A549 treated with CpdA at 1 μM for 4 hours (cell line): ENCODE measurements around the gene OR2L5. TPM values are rescaled to one million over a fixed set of nuclear protein-coding genes. Genes with fewer than 3 reads are reported as not detected.

ENCODE experiments used
- total RNA-seq: library from RNA; stranded (reverse); fragments of 200-300 nt; extraction: Qiagen RNA extraction; gene quantifications from 5 replicates; pipeline ENCODE4 v1.2.3, GENCODE V29; 2022; ENCODE audit warnings: low read depth

Gene OR2L5
- not detected in 5 replicates for total RNA-seq

DNA sequence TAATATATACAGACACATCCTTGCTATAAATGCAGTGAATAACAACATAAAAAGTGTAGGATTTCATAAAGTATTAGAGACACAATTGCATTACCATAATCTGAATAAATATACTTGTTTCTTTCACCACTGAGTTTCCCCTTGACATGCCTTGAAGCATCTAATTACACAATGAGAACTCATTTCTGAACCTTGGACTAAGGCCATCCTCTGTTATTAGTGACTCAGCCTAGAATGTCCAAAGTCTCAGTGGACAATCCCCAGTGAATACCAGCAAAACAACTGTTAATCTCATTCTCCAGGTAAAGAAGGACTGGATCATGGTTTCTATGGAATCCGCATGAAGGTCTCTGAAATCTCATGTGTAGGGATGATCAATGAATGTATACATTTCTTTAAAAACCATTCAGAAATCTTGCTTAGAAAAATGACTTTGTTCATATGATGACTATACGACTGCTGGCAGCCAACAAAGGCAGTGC, at the start of gene OR2L5:
Gene OR2L5 (plus strand): TSS at position 432 of the 482 bp plus-strand sequence. CDS start 8,288 bp downstream, outside the sequence.

GRCh38 chr1:247964933-247965332, 48.5 kb upstream of the OR2L5 start, which contains the start of gene OR2AK2:
OR2AK2 (plus strand) TSS chr1:247965233; CDS start chr1:247965377, 144 bp downstream.

DNA sequence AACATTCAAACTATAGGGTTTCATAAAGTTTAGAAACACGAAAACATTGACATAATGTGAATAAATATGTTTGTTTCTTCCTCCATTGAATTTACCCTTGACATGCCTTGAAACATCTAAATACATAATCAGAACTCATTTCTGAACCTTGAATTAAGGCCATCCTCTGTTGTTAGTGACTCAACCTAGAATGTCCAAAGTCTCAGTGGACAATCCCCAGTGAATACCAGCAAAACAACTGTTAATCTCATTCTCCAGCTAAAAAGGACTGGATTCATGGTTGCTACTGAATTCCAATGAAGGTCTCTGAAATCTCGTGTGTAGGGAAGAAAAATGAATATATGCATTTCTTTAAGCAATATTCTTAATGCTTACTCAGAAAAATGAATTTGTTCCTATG, 16.3 kb downstream of the OR2L5 start, which contains the start of gene OR2L2:
Gene OR2L2 (plus strand): TSS at position 301 of the 400 bp plus-strand sequence. CDS start 8,198 bp downstream, outside the sequence.

GRCh38 chr1:248046536-248046935, 33.1 kb downstream of the OR2L5 start, which contains the start of gene OR2L3:
OR2L3 (plus strand) TSS chr1:248046836; CDS start chr1:248060682, 13,846 bp downstream.

Other genes with a start within 250 kb of the OR2L5 start
- gene OR14A16, start 189.5 kb upstream of the OR2L5 start, total RNA-seq, result not detected in 5 replicates
- not detected in 5 replicates for gene OR11L1, start 171.8 kb upstream of the OR2L5 start, total RNA-seq
- not detected in 5 replicates for gene TRIM58, start 156.5 kb upstream of the OR2L5 start, total RNA-seq
- gene OR2W3, start 118.1 kb upstream of the OR2L5 start, total RNA-seq, result not detected in 5 replicates
- gene OR2T8, start 93.4 kb upstream of the OR2L5 start, total RNA-seq, result not detected in 5 replicates
- gene OR2AJ1, start 88.8 kb upstream of the OR2L5 start, total RNA-seq, result not detected in 5 replicates
- gene OR2L8, start 64.8 kb upstream of the OR2L5 start, total RNA-seq, result not detected in 5 replicates
- not detected in 5 replicates for gene OR2AK2, start 48.4 kb upstream of the OR2L5 start, total RNA-seq
- gene OR2L2, start 16.4 kb downstream of the OR2L5 start, total RNA-seq, result 0.01 TPM in 1 of 5 replicates, not detected in the others
- gene OR2L3, start 33.2 kb downstream of the OR2L5 start, total RNA-seq, result not detected in 5 replicates
- gene OR2L13, start 81.5 kb downstream of the OR2L5 start, total RNA-seq, result not detected in 5 replicates
- not detected in 5 replicates for gene OR2M5, start 131.5 kb downstream of the OR2L5 start, total RNA-seq
- gene OR2M2, start 161.2 kb downstream of the OR2L5 start, total RNA-seq, result not detected in 5 replicates
- not detected in 5 replicates for gene OR2M3, start 183.6 kb downstream of the OR2L5 start, total RNA-seq
- not detected in 5 replicates for gene OR2M4, start 217.8 kb downstream of the OR2L5 start, total RNA-seq